Measurements from ENCODE around the gene COL26A1.

Gene COL26A1

GRCh38 chr7:101550641-101551541, 188.2 kb downstream of the COL26A1 start:
- DNase-seq (ENCODE audit: low read depth), result no peak

GRCh38 chr7:101553018-101553770, 190.5 kb downstream of the COL26A1 start:
- DNase-seq (ENCODE audit: low read depth), result no peak
- H3K4me3 ChIP-seq (ENCODE audit: low read depth, low read length), result no peak overlapping the region
- TF ChIP-seq CTCF (IDR thresholded peaks at IDR 0.05; ENCODE audit: control insufficient read depth, extremely low read depth, insufficient read depth), result no peak

More at GRCh38 chr7:101550641-101551541, 188.2 kb downstream of the COL26A1 start:
- no peak overlapping the region for H3K4me3 ChIP-seq (ENCODE audit: low read depth, low read length)
- no peak for TF ChIP-seq CTCF (IDR thresholded peaks at IDR 0.05; ENCODE audit: control insufficient read depth, extremely low read depth, insufficient read depth)

GRCh38 chr7:101553771-101554445, 191.2 kb downstream of the COL26A1 start:
- TF ChIP-seq CTCF (IDR thresholded peaks at IDR 0.05; ENCODE audit: control insufficient read depth, extremely low read depth, insufficient read depth), result no peak
- no peak overlapping the region for H3K4me3 ChIP-seq (ENCODE audit: low read depth, low read length)
- DNase-seq (ENCODE audit: low read depth), result no peak

GRCh38 chr7:101554584-101555268, 192.1 kb downstream of the COL26A1 start:
- H3K4me3 ChIP-seq (ENCODE audit: low read depth, low read length), result no peak overlapping the region
- no peak for DNase-seq (ENCODE audit: low read depth)
- TF ChIP-seq CTCF (IDR thresholded peaks at IDR 0.05; ENCODE audit: control insufficient read depth, extremely low read depth, insufficient read depth), result no peak

- no peak for DNase-seq (ENCODE audit: low read depth)
- TF ChIP-seq CTCF (IDR thresholded peaks at IDR 0.05; ENCODE audit: control insufficient read depth, extremely low read depth, insufficient read depth), result no peak
- H3K4me3 ChIP-seq (ENCODE audit: low read depth, low read length), result no peak overlapping the region
Observed at GRCh38 chr7:101555269-101555920, 192.7 kb downstream of the COL26A1 start.

- no peak for DNase-seq (ENCODE audit: low read depth)
- TF ChIP-seq CTCF (IDR thresholded peaks at IDR 0.05; ENCODE audit: control insufficient read depth, extremely low read depth, insufficient read depth), result no peak
- H3K4me3 ChIP-seq (ENCODE audit: low read depth, low read length), result no peak overlapping the region
Observed at GRCh38 chr7:101555921-101556275, 193.2 kb downstream of the COL26A1 start.

All from LNCaP clone FGC (cell line).